Keratinocyte (primary cell): ENCODE results near the gene SCNN1B. TPM values are rescaled to one million over a fixed set of nuclear protein-coding genes. Genes with fewer than 3 reads are reported as not detected.

Source experiments
- DNase-seq: peaks from one replicate; pipeline ENCODE4 v3.0.0-alpha.2; 2011; ENCODE audit warnings: low read depth, missing footprints, low spot score
- FAIRE-seq: peaks from 2 replicates; lab custom pipeline; 2011; peaks lifted over from hg19 to GRCh38; lab: Jason Lieb, UNC
- H2AFZ ChIP-seq: 2 replicates; pipeline ENCODE4 v1.6.0; 2012; ENCODE audit warnings: low read length, control low read depth, inconsistent platforms; ENCODE audit not compliant: control insufficient read depth
- H3K27ac ChIP-seq: 2 replicates; pipeline ENCODE4 v1.5.1; 2011; ENCODE audit warnings: low read length; ENCODE audit not compliant: control insufficient read depth, insufficient read depth
- H3K27me3 ChIP-seq: 3 replicates; pipeline ENCODE4 v1.6.0; 2011; ENCODE audit warnings: low read length; ENCODE audit not compliant: control insufficient read depth, insufficient read depth; ENCODE audit errors: extremely low read depth
- H3K36me3 ChIP-seq, 2 experiments: 2 replicates in 1 of 2; 3 replicates in 1 of 2; pipeline ENCODE4 v1.5.1; 2011; ENCODE audit warnings: low read length in 2 of 2, mild to moderate bottlenecking in 1 of 2; ENCODE audit not compliant: control insufficient read depth in 2 of 2, insufficient read depth in 2 of 2; ENCODE audit errors: extremely low read depth in 1 of 2
- H3K4me1 ChIP-seq: 3 replicates; pipeline ENCODE4 v1.5.1; 2011; ENCODE audit warnings: low read length; ENCODE audit not compliant: control insufficient read depth, insufficient read depth; ENCODE audit errors: extremely low read depth
- H3K4me2 ChIP-seq: 3 replicates; pipeline ENCODE4 v1.6.0; 2011; ENCODE audit warnings: low read depth, low read length; ENCODE audit not compliant: control insufficient read depth, insufficient read depth; ENCODE audit errors: extremely low read depth
- H3K4me3 ChIP-seq, 3 experiments: fragments of 200-600 bp in 1 of 3; sonication (generic) in 1 of 3; 2 replicates in 2 of 3; 3 replicates in 1 of 3; pipeline ENCODE4 v1.5.1; 2011 to 2016; ENCODE audit warnings: low read length in 3 of 3, mild to moderate bottlenecking in 3 of 3, control low read depth in 2 of 3, inconsistent platforms in 1 of 3, low read depth in 1 of 3, mixed read lengths in 1 of 3, mixed run types in 1 of 3, moderate library complexity in 1 of 3; ENCODE audit not compliant: control insufficient read depth in 2 of 3, insufficient read depth in 2 of 3; ENCODE audit errors: extremely low read depth in 1 of 3
- H3K79me2 ChIP-seq: 2 replicates; pipeline ENCODE4 v1.6.0; 2012; ENCODE audit warnings: low read length; ENCODE audit not compliant: control insufficient read depth, insufficient read depth
- H3K9ac ChIP-seq: 3 replicates; pipeline ENCODE4 v1.6.0; 2011; ENCODE audit warnings: low read length; ENCODE audit not compliant: control insufficient read depth, insufficient read depth; ENCODE audit errors: extremely low read depth
- H3K9me1 ChIP-seq: 3 replicates; pipeline ENCODE4 v1.6.0; 2011; ENCODE audit warnings: low read length; ENCODE audit not compliant: control insufficient read depth, insufficient read depth; ENCODE audit errors: extremely low read depth
- H3K9me3 ChIP-seq: 2 replicates; pipeline ENCODE4 v1.5.1; 2012; ENCODE audit warnings: low read depth, low read length; ENCODE audit not compliant: control insufficient read depth
- H4K20me1 ChIP-seq: 3 replicates; pipeline ENCODE4 v1.6.0; 2011; ENCODE audit warnings: low read length; ENCODE audit not compliant: control insufficient read depth, insufficient read depth; ENCODE audit errors: extremely low read depth
- CTCF ChIP-seq, 3 experiments: IDR thresholded peaks in 1 of 3; conservative IDR thresholded peaks in 1 of 3; optimal IDR thresholded peaks in 1 of 3; 2 replicates in 2 of 3; 3 replicates in 1 of 3; pipeline versions ENCODE3 to v1.5.1; 2011; ENCODE audit warnings: low read length in 3 of 3, mild to moderate bottlenecking in 3 of 3, moderate library complexity in 2 of 3, control low read depth in 1 of 3, inconsistent platforms in 1 of 3; ENCODE audit not compliant: insufficient read depth in 2 of 3; ENCODE audit errors: extremely low read depth in 1 of 3
- EZH2 ChIP-seq: IDR thresholded peaks from one replicate; pipeline ENCODE4 v1.6.1; 2012; ENCODE audit warnings: inconsistent platforms, mild to moderate bottlenecking, low read length, moderate library complexity
- dilution Hi-C: fragments of 300-500 bp; cut with MboI; formaldehyde crosslinking; loops from one replicate; pipeline ENCODE4 v1.7.0; 2020; ENCODE audit warnings: low sequenced_read_pairs; ENCODE audit not compliant: extremely low pct_ligation_motif_present
- polyA plus RNA-seq, 5 experiments: library from polyadenylated mRNA; depleted of rRNA in 3 of 5; stranded (reverse) in 3 of 5; stranded (forward) in 1 of 5; unstranded in 1 of 5; fragments of >200 nt; gene quantifications; 1 replicate in 1 of 5; 2 replicates in 3 of 5; 3 replicates in 1 of 5; pipeline versions ENCODE4 v1.2.1 to v1.2.3, GENCODE V29; 2011 to 2012; ENCODE audit warnings: missing spikeins in 2 of 5, low read depth in 1 of 5, low replicate concordance in 1 of 5

The SCNN1B gene
- polyA plus RNA-seq, 1 donor (not counting 4 experiments of a cell fraction or from before 2014, with no cell fraction given) = 0.92 TPM

- H3K36me3 ChIP-seq = no peaks in the 10 kb centered on the region
- H3K4me3 ChIP-seq = no peak overlapping the region
- no peak overlapping the region for H3K9ac ChIP-seq
- no peaks in the 10 kb centered on the region for H3K9me3 ChIP-seq
- no peaks in the 10 kb centered on the region for H3K4me1 ChIP-seq
- dilution Hi-C loops = no loop called here
- no peaks in the 10 kb centered on the region for H4K20me1 ChIP-seq
- no peaks in the 10 kb centered on the region for H3K9me1 ChIP-seq
- no peak overlapping the region for H2AFZ ChIP-seq
- TF ChIP-seq EZH2 (no peak), CTCF (optimal IDR thresholded peaks at IDR 0.05 in 1 of 3, IDR thresholded peaks at IDR 0.05 in 1 of 3, conservative IDR thresholded peaks at IDR 0.05 in 1 of 3; ENCODE audit: extremely low read depth in 1 of 3, insufficient read depth in 2 of 3, low read length in 3 of 3) (no peak)
- H3K27ac ChIP-seq = no peak overlapping the region
- H3K4me2 ChIP-seq = no peak overlapping the region
- FAIRE-seq = no peak
- H3K27me3 ChIP-seq = no peaks in the 10 kb centered on the region
- no peak for DNase-seq
- H3K79me2 ChIP-seq = no peaks in the 10 kb centered on the region
Observed at GRCh38 chr16:23351360-23351759, 49.3 kb downstream of the SCNN1B start.

DNA sequence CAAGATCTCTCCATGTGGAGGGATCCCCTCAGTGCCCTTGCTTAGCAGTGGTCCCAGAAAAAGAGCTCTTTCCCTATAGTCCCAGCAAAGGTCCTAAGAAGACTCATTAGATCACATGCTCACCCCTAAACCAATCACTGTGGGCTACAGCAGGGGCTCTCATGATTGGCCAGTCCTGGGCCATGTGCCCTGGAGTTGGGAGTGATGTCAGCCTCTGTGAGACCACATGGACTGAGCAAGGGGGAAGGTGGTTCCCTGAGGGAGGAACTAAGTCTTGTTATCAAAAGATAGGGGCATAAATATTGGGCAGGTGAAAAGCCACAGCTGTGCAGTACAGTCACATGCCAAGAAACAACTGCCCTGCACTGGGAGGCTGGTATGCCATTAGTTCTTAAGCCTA, 51.3 kb downstream of the SCNN1B start:
- no peaks in the 10 kb centered on the region for H3K9me3 ChIP-seq
- dilution Hi-C loops = no loop called here
- no peaks in the 10 kb centered on the region for H3K36me3 ChIP-seq
- no peak for TF ChIP-seq EZH2
- TF ChIP-seq CTCF (optimal IDR thresholded peaks at IDR 0.05 in 1 of 3, IDR thresholded peaks at IDR 0.05 in 1 of 3, conservative IDR thresholded peaks at IDR 0.05 in 1 of 3; ENCODE audit: extremely low read depth in 1 of 3, insufficient read depth in 2 of 3, low read length in 3 of 3) = no peak
- FAIRE-seq = no peak
- H3K27ac ChIP-seq = no peak overlapping the region
- no peak overlapping the region for H3K4me3 ChIP-seq
- no peaks in the 10 kb centered on the region for H3K4me1 ChIP-seq
- no peaks in the 10 kb centered on the region for H3K27me3 ChIP-seq
- H4K20me1 ChIP-seq = no peaks in the 10 kb centered on the region
- H3K79me2 ChIP-seq = no peaks in the 10 kb centered on the region
- H2AFZ ChIP-seq = no peak overlapping the region
- no peak overlapping the region for H3K4me2 ChIP-seq
- no peaks in the 10 kb centered on the region for H3K9me1 ChIP-seq
- no peak for DNase-seq
- no peak overlapping the region for H3K9ac ChIP-seq
